Activated B cell treated with CpG ODN at 0.5 μM for 24 hours (primary cell): ENCODE data around the gene NEK6. TPM values are rescaled to one million over a fixed set of nuclear protein-coding genes. Genes with fewer than 3 reads are reported as not detected.

Experiments
- ATAC-seq: fragments of 200-7000 bp; cut with Tn5 transposase; one replicate; pipeline ENCODE4 v1.10.0; 2021; ENCODE audit warnings: low read depth, mild to moderate bottlenecking, moderate library complexity
- CTCF ChIA-PET: fragments of 350-600 bp; sonication (Branson Sonifier 250); formaldehyde crosslinking; loops from one replicate; lab custom pipeline; 2021; ENCODE audit warnings: antibody characterized with exemption; lab: Charles Lee
- POLR2A ChIA-PET: fragments of 350-600 bp; sonication (Branson Sonifier 250); formaldehyde crosslinking; loops from one replicate; lab custom pipeline; 2021; ENCODE audit warnings: antibody characterized with exemption; lab: Charles Lee
- DNase-seq: peaks from one replicate; pipeline ENCODE4 v3.0.0; 2022
- H3K27ac Mint-ChIP-seq: one replicate; pipeline ENCODE4 v1.8.0; 2020; ENCODE audit warnings: mixed read lengths
- H3K27me3 Mint-ChIP-seq: one replicate; pipeline ENCODE4 v1.8.0; 2021; ENCODE audit warnings: mixed read lengths
- H3K36me3 Mint-ChIP-seq: one replicate; pipeline ENCODE4 v1.8.0; 2021; ENCODE audit warnings: low read depth, mixed read lengths
- H3K4me1 Mint-ChIP-seq: one replicate; pipeline ENCODE4 v1.8.0; 2021; ENCODE audit warnings: mixed read lengths
- H3K4me3 Mint-ChIP-seq: one replicate; pipeline ENCODE4 v1.8.0; 2020; ENCODE audit warnings: mild to moderate bottlenecking, mixed read lengths
- H3K9me3 Mint-ChIP-seq: one replicate; pipeline ENCODE4 v1.8.0; 2020; ENCODE audit warnings: mixed read lengths
- CTCF ChIP-seq: fragments of 200-600 bp; IDR thresholded peaks from one replicate; pipeline ENCODE4 v1.8.0; 2022; ENCODE audit warnings: antibody characterized with exemption, mild to moderate bottlenecking
- intact Hi-C: fragments of 100-400 bp; cut with micrococcal nuclease; formaldehyde crosslinking; loops from one replicate; pipeline ENCODE4 v1.15.1; 2024
- total RNA-seq: library from RNA; stranded (reverse); gene quantifications from 2 replicates; pipeline ENCODE4 v1.2.3, GENCODE V29; 2022

The NEK6 gene
- total RNA-seq, 1 donor from 2014 or later, result 110 TPM

- H3K9me3 Mint-ChIP-seq, result no peaks in the 10 kb centered on the region
- no peak for ATAC-seq
- ChIA-PET CTCF (no interaction called here), POLR2A (interaction anchor here (1.3 kb wide), 1 partner anchor 132 kb away, joined by 13 read pairs; no protein-coding TSS in a partner anchor)
- no peak for TF ChIP-seq CTCF
- DNase-seq, result no peak
- H3K27me3 Mint-ChIP-seq, result no peaks in the 10 kb centered on the region
- peaks cover 91% of the 10 kb centered on the region for H3K36me3 Mint-ChIP-seq
- intact Hi-C loops, result no loop called here
- no peaks in the 10 kb centered on the region for H3K4me1 Mint-ChIP-seq
- no peak overlapping the region for H3K27ac Mint-ChIP-seq
- no peak overlapping the region for H3K4me3 Mint-ChIP-seq
Observed at GRCh38 chr9:124348831-124349230, 91.1 kb downstream of the NEK6 start.

GRCh38 chr9:124349267-124349666 is 91.5 kb downstream of the NEK6 start:
- Mint-ChIP-seq H3K36me3 (peaks cover 91% of the 10 kb centered on the region), H3K9me3 (no peaks in the 10 kb centered on the region), H3K27me3 (no peaks in the 10 kb centered on the region), H3K27ac (no peak overlapping the region), H3K4me1 (no peaks in the 10 kb centered on the region), H3K4me3 (no peak overlapping the region)
- ChIA-PET CTCF (no interaction called here), POLR2A (interaction anchor here (0.8 to 1.3 kb wide), 2 partner anchors 132 to 282 kb away, joined by 7 to 13 read pairs; no protein-coding TSS in a partner anchor)
- DNase-seq (no peak), ATAC-seq (no peak)
- TF ChIP-seq CTCF, result no peak
- intact Hi-C loops, result no loop called here

GRCh38 chr9:124349675-124350493 is 92.1 kb downstream of the NEK6 start:
- ChIA-PET POLR2A (interaction anchor here (0.8 to 1.3 kb wide), 2 partner anchors 133 to 283 kb away, joined by 7 to 13 read pairs; no protein-coding TSS in a partner anchor), CTCF (no interaction called here)
- intact Hi-C loops, result no loop called here
- DNase-seq (peak; percentile 6), ATAC-seq (no peak)
- H3K27ac Mint-ChIP-seq, result no peak overlapping the region
- H3K9me3 Mint-ChIP-seq, result no peaks in the 10 kb centered on the region
- H3K4me1 Mint-ChIP-seq, result no peaks in the 10 kb centered on the region
- H3K36me3 Mint-ChIP-seq, result peaks cover 92% of the 10 kb centered on the region
- no peak overlapping the region for H3K4me3 Mint-ChIP-seq
- no peak for TF ChIP-seq CTCF
- H3K27me3 Mint-ChIP-seq, result no peaks in the 10 kb centered on the region

DNA sequence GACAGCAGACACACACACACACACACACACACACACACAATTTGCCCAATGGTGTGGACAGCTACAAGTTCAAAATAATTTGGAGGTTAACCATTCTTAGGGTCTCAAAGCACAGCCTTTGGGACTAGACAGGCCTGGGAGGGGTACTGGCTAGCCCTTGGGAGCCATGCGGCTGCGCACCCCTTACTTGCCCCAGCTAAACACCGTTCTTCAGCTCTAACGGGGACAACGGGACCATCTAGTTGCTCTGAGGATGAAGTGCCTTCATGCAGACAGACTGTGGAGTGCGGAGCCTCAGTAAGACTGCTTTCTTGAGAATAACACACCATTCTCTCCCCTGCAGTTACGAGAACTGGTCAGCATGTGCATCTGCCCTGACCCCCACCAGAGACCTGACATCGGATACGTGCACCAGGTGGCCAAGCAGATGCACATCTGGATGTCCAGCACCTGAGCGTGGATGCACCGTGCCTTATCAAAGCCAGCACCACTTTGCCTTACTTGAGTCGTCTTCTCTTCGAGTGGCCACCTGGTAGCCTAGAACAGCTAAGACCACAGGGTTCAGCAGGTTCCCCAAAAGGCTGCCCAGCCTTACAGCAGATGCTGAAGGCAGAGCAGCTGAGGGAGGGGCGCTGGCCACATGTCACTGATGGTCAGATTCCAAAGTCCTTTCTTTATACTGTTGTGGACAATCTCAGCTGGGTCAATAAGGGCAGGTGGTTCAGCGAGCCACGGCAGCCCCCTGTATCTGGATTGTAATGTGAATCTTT is 92.9 kb downstream of the NEK6 start:
- no peaks in the 10 kb centered on the region for H3K4me1 Mint-ChIP-seq
- TF ChIP-seq CTCF, result no peak
- CTCF ChIA-PET, result no interaction called here
- POLR2A ChIA-PET, result no interaction called here
- no peaks in the 10 kb centered on the region for H3K27me3 Mint-ChIP-seq
- DNase-seq (peak; percentile 11), ATAC-seq (no peak)
- peaks cover 92% of the 10 kb centered on the region for H3K36me3 Mint-ChIP-seq
- no peak overlapping the region for H3K4me3 Mint-ChIP-seq
- H3K27ac Mint-ChIP-seq, result no peak overlapping the region
- intact Hi-C loops, result no loop called here
- H3K9me3 Mint-ChIP-seq, result no peaks in the 10 kb centered on the region
